GM18519 (cell line): ENCODE measurements around the gene ZDHHC9.

Experiments used
- ATAC-seq: cut with Tn5 transposase; IDR thresholded peaks from one replicate; pipeline ENCODE4 v1.9.1; 2021; ENCODE audit warnings: mild to moderate bottlenecking, moderate library complexity; ENCODE audit not compliant: unreplicated experiment, low FRiP score

The ZDHHC9 gene

DNA sequence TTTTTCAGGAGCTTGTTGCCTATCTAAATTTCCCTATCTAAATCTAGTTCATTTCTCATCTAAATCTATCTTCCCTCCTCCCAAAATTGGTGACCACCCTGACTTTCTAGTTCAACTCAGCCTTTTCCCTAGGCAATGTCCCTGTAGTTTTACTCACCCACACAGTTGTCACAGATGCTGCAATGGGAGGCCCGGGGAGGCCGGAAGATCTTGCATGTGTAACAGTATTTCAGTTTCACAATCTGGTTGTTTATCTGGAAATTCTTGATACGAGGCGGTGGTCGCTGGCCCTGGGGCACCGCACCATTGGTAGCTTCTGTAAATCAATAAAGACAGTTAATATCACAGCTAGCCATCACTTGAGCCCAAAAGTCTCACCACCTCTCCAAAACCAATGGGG lies 20.2 kb downstream of the ZDHHC9 start:
- no peak for ATAC-seq

DNA sequence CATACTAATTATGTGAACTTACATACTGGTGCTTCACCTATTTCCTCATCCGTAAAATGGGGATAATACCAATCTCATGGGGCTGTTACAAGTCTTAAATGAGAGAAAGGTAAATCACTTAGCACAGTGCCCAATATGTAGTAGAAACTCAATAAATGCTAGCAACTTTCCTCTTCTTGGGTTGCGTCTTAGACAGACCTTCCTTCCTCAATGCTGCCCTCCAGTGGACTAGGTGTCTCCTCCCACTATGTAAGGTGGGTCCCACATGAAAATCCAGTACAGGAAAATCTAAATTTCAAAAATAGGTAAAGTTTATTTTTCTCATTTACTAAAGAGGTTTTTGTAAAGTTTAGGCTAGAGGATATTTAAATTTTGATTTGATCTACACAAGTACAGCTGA lies 20.6 kb downstream of the ZDHHC9 start:
- no peak for ATAC-seq

DNA sequence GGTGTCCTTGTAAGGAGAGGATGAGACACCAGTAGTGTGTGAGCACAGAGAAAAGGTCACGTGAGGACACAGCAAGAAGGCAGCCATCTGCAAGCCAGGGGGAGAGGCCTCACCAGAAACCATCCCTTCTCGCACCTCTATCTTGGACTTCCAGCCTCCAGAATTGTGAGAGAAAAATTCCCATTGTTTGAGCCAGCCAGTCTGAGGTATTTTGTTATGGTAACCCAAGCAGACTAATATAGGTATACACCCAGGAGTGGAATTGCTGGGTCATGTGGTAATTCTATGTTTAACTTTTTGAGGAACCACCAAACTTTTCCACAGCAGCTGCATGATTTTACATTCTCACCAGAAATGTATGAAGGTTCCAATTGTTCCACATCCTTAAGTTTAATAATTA lies 25.6 kb downstream of the ZDHHC9 start:
- ATAC-seq = no peak

DNA sequence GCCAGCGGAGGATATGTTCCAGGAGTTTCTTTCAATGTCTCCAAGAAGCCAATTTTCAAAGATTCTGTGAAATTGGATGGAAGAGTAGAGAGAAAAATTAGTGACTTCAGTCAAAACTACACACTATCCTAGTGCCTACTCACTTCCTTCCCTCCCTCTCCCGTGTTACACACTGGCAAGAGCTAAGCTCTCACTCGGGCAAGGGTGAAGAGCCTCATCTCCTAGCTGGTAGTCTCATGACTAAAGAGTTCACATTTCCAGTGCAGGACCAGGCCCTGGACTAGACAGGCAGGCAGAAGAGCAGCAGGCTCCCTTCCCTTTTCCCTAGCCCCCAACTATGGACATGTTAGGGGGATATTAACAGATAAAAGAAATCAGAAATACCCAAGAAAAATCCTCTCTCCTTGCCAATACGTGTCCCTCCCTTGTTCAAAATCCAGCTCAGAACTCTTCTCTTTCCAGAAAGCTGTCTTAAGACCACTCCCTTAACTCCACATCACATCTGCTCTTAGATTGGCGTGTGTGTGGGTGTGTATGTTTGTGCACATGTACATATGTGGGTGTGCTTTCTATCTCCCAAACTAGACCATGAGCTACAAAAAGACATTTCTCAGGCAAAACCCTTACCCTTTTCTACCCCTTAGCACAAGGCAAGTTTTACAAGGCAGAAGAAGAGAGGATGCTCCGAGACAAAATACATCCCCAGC lies 29.9 kb downstream of the ZDHHC9 start:
- ATAC-seq = no peak

DNA sequence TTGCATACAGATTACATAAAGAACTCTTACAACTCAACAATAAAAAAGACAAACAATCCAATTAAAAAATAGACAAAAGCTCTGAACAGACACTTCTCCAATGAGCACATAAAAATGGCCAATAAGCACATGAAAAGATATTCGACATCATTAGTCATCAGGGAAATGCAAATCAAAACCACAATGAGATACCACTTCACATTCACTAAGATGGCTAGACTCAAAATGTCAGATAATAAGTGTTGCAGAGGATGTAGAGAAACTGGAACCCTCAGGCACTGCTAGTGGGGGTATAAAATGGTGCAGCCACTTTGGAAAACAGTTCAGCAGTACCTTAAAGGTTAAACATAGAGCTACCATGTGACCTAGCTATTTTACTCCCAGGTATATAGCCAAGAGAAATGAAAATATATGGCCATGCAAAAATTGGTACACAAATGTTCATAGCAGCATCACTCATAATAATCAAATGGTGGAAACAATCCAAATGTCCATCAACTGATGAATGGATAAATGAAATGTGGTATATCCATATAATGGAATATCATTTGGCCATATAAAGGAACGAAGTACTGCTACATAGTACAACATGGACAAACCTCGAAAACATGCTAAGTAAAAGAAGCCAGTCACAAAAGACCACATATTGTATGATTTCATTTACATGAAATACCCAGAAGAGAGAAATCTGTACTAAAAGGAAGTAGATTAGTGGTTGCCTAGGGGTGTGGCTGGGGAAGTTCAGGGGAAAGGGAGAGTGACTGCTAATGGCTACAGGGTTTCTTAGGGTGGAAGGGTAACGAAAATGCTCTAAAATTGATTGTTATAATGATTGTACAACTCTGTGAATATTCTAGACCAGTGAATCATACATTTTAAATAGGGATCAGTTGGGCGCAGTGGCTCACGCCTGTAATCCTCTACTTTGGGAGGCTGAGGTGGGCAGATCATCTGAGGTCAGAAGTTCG lies 34.6 kb downstream of the ZDHHC9 start:
- ATAC-seq = no peak

DNA sequence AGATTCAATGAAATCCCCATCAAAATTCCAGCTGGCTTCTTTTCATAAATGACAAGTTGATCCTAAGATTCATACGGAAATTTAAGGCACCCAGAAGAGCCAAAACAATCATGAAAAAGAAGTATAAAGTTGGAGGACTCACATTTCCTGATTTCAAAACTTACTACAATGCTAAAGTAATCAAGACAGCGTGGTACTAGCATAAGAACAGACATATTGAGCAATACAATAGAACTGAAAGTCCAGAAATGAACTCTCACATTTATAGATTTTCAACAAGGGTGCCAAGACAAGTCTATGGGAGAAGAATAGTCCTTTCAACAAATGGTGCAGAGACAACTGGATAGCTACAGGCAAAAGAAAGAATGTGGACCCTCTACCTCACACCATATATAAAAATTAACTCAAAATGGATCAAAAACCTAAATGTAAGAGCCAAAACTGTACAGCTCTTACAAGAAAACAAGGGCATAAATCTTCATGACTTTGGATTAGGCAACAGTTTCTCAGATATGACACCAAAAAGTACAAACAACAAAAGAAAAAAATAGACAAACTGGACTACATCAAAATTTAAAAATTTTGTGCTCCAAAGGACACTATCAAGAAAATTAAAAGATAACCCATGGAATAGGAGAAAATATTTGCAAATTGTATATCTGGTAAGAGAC lies 35.4 kb downstream of the ZDHHC9 start:
- ATAC-seq = no peak

DNA sequence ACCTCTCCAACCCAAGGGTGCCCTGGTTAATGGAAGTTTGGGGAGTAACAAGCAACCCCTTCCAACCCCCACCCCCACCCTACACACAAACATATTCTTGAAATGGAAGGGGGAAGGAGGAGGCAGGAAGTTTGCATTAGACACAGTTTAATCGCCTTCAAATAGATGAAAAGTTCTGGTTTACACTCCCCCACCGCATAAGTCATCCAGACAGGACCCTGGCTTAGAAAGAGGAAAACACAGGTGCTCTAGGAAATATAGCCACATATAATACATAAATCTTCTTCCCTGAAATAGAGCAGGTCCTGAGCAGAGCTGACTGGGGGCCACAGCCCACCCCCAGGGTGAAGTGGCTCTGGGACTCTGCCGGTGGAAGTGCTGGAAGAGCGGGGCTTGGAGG lies 38.9 kb downstream of the ZDHHC9 start:
- no peak for ATAC-seq

DNA sequence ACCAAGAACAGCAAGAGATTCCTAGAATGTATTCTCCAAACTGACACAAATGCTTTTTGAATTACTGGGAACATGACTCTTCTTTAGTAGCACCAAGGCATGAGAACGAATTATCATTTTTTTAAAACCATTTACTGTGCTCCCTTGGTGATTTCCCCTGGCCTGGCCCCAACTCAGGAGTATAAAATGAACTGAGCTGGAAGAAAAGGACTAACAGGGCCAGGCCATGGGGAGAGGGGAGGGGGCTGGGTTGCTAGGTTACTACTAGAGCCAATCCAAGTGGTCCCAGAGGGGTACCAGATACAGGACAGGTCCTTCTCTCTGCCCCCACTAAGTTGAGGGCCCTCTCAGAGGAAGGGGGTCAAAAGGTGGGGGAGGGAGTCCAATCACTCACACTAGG lies 40.8 kb downstream of the ZDHHC9 start:
- ATAC-seq = no peak

DNA sequence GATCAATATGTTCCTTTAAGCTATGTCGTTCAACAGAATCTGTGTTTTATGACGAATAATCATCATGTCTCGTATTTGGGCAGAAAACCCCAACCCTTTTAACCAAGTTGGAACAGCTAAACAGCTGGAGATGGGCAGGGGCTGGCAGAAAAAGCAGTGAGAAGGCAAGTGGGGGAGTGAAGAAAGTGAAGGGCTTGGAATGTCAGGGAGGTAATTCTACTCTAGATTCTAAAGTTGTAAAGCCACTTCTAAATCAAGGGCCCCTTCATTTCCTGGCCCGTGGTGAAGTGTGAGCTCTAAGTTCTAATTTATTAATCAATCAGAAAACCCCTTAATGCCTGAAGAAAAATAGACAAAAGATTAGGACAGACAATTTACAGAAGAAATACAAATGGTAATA lies 43.5 kb downstream of the ZDHHC9 start:
- no peak for ATAC-seq

DNA sequence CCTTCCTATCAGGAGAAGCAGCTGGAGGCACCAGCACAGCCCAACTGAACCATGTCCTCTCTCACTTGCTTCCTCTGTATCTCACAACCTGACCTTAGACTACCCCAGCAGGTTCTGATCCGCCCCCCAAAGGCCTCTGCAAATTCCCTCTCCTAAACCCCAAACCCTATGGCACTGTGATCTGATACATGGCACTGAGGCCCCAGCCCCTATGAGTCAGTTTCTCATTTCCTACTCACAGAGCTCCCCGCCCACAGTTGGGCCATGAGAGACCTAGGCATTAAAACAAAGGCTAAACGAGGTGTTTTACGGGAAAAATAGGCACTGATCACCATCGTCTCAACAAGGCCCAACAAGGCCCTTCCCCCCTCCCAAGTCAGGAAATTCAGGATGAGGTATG lies 44.8 kb downstream of the ZDHHC9 start:
- no peak for ATAC-seq

DNA sequence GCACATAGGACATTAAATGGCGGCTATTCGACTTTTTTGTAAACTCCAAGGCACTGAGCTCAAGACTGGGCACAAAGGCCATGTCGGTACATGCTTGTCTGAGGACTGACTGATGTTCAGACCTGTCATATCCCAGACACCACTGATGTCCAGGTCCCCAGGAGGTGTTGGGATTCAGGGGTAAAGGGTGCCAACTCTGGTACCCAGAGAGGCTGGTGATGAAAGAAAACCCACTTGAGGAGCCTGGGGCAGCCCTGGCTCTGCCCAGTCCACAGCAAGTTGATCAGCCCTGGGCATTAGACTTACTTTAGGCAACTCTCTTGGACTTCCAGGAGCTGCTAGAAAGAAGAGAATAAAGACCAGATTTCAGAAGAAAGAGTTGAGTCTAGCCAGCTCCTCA lies 45.2 kb downstream of the ZDHHC9 start:
- ATAC-seq = no peak

DNA sequence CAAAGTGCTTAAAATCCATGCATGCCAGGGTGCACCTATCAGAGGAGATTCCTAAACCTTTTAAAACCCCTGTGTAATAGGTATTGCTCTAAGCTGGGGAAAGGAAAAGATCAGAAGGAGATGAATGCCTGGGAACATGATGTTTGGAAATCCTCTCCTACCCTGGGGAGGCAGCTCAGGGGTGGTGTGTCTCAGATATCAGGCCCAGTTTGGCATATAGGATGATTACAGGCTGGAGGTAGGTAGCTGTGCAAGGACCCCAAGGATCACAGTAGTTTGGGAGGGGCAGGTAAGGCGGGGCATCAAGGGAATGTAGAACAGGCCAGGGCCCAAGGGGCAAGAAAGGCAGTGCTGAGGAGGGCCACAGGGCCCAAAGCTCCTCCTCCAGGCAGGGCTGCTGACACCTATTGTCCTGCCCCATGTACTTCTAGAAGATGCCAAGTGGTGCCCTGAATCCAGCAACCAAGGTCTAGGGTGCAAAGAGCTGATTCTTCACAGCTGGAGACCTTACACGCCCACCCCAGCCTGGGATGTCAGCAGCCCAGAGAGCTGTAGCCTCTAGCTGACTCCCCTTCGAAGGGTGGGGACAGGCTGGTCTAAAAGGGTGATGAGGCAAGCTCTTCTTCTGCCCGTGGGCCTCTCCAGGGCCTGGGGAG lies 46.3 kb downstream of the ZDHHC9 start:
- no peak for ATAC-seq

DNA sequence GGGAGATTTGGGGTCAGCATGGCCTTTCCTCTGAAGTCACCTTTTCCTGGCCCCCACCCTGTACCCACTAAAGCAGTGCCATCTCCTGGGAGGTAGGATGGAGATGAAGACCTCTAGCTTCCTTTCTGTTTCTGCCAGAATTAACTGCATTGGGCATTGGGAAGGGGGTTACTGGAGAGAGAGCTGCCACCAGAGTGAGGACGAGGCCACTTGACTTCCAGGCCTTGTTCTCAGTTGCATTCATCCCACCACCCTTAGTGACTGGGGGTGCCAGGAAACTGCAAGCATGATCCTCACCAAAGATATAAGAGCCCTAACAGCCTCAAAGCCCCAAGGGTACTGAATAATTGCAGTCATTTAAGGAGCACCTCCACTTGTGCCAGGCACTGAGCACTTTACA lies 48.1 kb downstream of the ZDHHC9 start:
- no peak for ATAC-seq

DNA sequence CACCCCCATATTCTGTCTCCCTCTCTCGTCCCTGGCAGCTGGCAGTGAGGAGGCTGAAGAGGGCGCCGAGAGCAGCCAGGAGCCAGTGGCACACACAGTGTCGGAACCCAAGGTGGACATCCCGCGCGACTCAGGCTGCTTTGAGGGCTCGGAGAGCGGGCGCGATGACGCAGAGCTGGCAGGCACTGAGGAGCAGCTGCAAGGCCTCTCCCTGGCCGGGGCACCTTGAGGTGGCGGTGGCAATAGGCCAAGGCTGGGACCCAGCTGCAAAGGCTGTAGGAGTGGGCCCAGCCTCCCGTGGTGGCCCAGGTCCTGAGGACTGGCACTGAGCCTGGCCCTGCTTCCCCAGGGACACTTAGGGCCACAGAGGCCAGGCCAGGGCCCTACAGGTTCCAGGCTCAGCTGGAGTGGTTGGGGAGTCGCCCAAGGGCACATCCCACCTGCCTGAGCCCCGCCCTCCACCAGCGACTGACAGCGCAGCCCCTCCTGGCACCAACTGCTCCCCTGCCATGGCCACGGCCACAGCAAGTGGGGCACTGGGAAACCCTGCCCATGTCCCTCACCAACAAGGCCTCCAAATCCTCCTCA lies 50.0 kb downstream of the ZDHHC9 start:
- ATAC-seq = no peak

DNA sequence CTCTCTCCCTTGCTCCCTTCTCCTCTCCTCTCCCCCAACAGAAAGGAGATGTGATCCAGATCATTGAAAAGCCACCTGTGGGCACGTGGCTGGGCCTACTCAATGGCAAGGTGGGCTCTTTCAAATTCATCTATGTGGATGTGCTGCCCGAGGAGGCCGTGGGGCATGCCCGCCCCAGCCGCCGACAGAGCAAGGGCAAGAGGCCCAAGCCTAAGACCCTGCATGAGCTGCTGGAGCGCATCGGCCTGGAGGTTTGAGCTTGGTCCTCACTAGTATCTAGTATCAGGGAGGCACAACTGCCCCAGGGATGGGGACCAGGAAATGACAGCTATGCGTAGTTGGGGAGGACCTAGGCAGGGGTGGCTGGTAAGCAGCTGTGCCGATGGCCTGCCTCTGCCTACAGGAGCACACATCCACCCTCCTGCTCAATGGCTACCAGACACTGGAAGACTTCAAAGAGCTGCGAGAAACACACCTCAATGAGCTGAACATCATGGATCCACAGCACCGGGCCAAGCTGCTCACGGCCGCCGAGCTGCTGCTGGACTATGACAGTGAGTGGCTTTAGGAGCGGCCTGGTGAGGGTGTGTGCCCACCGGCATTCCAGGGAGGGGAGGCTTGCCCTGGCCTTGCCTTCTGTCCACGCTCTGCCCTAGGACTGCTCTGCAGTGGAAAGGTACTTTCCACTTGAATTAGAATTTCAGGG lies 50.9 kb downstream of the ZDHHC9 start:
- no peak for ATAC-seq

DNA sequence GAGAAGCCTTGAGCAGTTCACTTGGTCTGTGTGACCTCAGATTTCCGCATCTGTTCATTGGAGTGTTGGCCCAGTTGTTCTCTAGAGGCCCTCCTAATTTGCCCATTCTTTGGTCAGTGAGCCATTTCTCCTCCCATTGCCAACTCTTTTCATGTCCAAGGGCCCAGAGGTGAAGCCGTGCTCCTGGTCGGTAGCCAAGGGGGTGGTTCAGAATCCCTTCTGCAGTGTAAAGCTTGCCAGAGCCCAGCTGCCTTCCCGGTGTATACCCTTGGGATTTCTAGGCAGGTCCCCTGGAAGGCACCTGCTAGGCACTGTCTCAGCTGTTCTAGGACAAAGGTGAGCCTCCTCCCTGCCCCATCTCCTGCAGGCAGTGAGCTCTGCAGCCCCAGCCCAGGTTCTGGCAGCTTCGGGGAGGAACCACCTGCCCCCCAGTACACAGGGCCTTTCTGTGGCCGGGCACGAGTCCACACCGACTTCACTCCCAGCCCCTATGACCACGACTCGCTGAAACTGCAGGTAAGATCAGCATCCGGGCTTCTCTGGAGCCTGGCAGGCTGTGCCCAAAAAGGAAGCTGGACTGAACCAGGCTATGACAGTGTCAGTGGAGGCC lies 51.6 kb downstream of the ZDHHC9 start:
- ATAC-seq = no peak

DNA sequence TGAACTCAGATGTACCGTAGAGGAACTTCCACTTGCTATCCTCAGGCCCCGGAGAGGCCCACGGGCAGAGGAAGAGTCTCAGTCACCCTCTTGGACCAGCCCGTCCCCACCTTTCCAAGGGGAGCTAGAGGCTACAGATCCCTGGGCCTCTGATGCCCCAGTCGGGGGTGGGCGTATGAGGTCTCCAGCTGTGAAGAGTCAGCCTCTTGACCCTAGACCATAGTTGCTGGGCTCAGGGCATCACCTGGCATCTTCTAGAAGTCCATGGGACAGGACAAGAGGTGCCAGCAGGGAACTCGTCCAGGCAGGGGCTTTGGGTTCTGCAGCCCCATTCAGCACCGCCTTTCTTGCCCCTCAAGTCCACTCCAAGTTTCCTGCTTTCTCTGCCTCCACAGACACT lies 52.4 kb downstream of the ZDHHC9 start:
- no peak for ATAC-seq

DNA sequence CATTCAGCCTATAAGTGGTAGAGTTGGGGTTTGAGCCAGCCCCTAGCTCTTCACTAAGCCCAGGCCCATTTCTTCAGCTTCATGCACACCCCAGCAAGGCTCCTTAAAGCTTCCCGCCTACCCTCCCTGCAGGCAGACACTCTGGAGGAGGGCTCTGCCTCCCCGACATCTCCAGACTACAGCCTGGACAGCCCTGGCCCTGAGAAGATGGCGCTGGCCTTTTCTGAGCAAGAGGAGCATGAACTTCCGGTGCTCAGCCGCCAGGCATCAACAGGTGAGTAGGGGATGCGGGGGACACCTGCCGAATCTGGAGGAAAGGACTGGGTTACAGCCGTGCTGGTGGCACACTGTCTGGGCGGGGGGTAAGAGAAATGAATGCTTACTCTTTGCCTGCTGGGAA lies 52.9 kb downstream of the ZDHHC9 start:
- ATAC-seq = no peak

DNA sequence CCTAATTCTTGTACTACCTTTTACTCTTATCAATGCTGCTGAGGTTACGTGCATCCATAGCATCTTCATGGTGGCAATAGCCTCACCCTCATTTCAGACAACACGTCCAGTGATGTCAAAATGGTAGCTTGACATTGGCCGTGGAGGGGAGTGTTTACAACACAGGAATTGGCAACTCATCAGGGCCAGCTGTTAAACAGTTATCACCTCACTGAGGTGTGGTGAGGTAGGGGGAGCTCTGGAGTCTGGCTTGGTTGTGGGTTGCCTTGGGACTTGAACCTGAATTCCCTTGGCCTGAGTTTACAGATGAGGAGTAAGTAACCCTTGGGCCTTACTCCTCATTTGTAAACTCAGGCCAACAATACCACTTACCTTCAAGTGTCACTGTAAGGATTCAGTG lies 53.5 kb downstream of the ZDHHC9 start:
- no peak for ATAC-seq
